GM19324 (cell line): ENCODE measurements around the gene GPC6.

Source experiments
- ATAC-seq: cut with Tn5 transposase; IDR thresholded peaks from one replicate; pipeline ENCODE4 v1.9.1; 2021; ENCODE audit warnings: mild to moderate bottlenecking, moderate library complexity; ENCODE audit not compliant: unreplicated experiment, low FRiP score

Gene GPC6

DNA sequence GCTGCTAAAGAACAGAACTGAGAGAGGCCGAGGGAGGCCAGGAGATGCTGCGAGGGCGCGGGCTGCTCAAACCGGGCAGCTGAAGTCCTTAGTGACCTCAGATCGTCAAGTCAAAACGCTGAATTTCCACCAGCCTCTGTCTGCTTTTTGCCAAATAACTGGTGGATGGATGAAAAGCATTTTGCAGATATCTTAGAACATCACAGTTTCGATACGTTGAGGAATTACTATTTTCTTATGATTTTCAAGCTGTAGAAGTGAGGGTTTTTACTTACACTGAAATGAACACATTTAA lies 2.0 kb downstream of the GPC6 start:
- no peak for ATAC-seq

DNA sequence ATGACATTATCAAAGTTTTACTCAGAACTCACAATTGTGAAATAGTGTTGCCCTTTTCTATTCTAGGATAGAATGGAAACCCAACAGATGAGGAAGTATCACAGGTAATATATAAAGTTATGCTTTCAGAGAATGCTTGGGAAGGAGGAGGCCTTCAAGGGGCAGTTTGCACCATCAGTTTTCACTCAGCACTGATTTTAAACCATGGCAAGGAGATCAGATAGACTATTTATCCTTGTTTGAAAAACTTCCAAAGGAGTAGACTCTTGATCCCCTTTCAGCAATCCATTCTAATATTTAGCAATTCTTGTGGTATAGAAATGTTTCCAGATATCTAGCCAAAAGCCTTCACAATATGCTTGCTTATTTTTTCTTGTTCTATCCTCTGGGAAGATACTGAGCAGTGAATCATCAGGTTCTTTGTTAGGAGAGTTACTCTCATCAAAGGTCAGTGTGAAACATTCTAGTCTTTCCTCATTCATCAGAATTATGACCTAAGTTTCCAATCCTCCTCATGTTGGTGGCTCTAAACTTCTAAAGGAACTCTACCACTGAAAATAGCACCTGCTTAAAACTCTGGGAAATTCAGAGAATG lies 3.8 kb downstream of the GPC6 start:
- ATAC-seq, result no peak

DNA sequence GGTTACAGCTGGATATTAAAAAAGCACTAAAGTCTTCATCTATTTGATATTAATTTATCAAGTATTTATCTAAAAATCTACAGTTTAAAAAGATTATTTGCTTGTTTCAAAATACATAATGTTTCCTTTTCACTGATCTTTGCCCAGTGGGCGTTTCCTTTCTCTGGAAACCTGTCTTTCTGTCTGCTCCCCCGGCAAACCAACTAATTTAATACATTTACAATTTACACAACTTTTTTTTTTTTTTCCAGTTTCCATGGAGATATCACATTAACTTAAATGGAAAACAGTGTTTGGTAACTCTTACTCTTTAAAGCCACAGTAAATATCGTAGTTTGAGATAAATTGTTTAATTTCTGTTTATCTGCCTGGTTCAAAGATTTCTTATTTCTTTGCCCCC lies 5.3 kb downstream of the GPC6 start:
- ATAC-seq, result no peak

DNA sequence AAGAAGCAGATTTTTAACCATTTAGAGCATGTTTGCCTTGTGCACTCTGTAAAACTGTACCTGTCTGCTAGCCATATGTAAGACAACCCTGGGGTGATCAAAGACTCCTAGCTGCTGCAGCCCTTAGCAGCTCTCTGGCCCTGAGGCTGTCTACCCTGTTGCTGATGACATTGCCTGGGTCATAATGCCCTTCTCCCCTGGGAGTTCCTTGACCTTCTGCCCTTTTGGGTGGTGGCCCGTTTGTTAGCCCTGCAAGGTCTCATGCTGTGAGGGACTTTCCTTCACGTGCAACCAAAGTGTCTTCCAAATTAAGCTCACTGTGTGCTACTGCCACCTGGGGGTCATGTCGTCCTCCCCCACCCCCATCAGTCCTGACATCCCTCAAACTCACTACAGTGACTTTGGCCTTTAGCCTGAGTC lies 7.4 kb downstream of the GPC6 start:
- ATAC-seq, result no peak

DNA sequence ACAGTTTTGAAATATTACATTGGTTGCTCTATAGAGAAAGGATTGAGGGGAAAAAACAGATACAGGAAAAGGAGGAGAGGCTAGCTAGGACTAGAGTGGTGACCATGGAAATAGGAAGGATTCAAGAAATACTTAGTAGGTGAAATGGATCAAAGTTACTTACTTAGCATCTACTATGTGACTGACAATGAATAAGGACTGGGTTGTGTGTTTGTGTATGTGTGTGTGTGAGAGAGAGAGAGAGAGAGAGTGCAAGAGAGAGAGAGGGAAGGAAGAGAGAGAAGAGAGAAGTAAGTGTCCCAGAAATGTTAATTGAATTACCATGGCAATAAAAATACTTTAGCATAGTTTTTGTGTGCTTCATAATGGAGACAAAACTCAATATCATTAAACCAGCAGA lies 7.9 kb downstream of the GPC6 start:
- ATAC-seq, result no peak

DNA sequence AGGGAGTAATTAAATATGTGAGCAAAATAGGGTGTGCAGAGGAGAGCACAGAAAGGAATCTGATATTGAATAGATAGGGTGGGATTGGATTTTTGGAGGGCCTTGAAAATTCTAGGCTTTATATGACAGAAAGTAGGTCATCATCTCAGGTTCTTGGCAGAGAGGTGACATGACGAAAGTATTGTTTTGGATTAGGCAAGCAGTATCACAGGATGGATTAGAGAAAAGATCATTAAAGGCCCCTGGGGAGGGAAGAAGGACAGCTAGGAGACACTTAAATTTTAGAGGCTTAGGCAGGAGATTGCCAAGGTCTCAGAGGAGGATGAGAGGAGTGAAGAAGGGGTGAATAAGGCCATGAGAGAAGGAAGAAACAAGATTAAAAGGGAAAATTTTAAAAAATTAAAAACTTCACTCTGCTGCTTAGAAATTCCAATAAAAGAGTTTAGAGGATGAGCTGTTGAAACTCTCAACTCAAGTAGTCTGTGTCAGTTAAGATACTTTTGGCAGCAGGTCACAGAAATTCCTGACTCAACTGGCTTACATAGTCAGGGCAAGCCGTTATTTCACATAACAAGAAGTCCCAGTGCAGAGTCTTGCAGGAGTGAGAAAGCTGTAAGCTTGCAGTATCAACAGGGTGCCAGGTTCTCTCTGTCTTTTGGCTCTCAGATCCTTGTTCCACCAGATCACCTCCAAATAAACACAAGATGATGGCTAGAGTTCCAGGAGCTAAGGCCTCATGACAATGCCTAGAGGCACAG lies 8.8 kb downstream of the GPC6 start:
- no peak for ATAC-seq

DNA sequence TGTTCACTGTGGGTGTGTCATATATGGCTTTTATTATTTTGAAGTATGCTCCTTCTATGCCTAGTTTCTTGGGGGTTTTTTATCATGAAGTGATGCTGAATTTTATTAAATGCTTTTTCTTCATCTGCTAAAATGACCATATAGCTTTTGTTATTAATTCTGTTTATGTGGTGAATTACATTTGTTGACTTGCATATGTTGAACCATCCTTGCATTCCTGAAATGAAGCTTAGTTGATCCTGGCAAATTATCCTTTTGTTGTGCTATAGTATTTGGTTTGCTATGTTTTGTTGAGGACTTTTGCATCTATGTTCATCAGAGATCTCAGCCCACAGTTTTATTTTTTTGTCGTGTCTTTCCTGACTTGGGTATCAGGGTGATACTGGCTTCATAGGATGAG lies 12.1 kb downstream of the GPC6 start:
- ATAC-seq, result no peak

DNA sequence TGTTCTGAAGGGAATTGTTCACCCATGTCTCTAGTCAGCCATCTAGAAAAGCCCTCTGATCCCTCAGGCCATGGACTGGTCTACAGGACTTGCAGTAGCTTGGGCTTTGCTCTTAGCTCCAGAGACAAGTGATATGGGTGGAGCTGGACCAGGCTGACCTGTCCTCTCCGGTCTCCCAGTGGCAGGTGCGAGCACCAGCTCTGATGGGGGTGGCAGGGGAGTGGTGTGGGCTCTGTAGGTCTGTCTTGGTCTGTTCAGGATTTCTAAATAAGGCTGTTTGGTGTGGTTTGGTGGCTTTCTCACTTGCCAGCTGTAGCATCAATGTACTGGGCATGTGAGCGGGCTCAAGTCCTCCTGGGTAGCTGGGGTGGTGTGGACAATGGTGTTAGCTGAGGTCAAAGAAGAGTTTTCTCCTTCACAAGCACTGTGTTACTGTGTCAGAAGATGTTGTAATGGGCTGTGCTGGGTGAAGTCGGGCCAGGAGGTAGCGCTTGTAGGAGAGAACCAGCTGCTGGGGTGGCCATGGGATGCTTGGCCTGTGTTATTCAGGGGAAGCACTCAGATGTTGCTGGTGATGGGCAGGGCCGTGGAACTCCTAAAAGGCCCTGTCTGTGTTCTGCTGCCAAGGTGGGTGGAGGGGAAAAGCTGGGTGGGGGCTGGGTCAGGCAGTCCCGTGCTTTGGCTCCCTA lies 16.9 kb downstream of the GPC6 start:
- no peak for ATAC-seq

DNA sequence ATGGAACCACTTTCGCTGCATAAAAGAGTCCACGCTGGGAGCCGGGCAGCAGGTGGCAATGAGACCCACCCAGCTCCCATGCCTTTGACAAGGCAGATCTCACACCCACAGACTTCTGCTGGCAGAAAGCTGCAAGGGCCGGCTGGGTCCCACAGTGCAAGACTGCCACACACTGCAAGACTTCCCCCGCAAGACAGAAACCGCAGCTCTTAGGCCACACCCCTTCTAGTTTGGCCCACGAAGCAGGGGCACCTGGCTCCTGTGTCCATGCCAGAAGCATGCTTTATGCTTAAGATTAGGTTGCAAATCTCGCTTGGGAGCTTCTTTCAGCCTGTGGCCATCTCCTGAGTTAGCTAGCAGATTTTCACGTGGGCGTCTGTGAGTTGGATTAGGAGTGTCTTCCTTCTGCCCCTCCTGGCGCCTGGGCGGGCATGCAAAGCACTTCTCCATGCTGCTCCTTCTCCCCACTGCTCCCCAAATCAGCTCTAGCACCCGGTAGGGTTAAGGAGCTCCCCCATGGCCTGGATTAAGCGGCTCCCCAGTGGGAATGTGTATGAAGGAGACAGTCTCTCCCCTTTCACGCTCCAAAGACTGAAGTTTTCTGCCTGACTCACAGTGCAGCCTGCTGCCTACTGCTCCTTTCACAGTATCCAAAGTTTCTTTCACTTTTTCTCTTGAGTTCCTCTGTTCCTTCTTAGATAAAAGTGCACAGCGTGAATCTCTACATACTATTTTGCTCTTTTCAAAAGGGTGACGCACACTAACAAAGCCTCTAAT lies 17.7 kb downstream of the GPC6 start:
- no peak for ATAC-seq

DNA sequence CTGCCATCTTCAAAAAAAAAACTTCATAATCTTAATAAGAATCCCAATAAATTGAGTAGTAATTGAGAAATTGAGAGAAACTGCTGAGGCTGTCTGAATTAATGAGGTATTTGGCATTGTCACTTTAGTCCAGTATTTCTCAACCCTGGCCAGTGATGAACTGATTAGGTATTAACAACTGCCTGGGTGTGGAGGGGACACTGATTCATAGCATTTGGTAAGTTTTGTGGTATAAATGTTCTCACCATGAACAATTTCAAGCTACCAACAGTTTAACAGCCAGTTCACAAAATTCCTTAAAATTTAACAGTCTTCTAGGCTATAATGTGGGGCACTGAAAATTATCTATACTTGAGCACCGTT lies 18.3 kb downstream of the GPC6 start:
- no peak for ATAC-seq

DNA sequence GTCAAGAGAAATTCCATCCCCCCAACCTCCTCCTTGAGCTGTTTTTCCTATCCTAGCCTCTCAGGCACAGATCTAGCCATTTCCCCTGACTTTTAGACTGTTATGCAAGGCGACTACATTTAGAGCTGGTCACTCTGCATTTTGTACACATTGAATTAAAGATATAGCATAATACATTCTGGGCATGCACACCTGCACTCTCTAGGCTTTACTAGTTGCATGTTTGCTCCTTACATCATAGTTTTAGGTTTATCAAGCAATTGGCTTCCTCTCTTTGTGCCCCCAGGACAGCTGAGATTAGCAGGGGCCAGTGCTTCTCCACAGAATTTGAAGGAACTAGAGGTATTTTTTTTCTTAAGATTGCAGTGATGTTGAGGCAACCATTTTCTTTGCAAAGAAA lies 19.5 kb downstream of the GPC6 start:
- ATAC-seq, result no peak

DNA sequence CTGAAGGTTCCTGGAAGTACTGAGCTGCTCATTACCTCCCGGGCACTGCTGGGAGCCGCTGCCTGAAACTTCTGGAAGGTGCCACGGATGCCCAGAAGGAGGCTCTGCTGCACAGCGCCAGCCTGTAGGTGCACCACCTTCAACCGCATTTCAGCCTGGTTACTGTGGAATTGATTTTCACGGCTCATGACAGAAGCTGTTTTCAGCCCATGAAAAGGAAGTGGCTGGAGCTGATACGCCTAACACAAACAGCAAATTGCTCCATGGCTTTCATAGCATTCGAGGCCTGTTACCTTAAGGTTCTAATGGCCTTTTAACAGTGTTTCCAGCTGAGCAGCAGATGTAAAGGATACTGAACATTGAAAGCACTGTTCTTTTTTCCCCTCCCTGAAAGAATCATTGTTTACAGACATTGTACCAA lies 22.0 kb downstream of the GPC6 start:
- ATAC-seq, result no peak

DNA sequence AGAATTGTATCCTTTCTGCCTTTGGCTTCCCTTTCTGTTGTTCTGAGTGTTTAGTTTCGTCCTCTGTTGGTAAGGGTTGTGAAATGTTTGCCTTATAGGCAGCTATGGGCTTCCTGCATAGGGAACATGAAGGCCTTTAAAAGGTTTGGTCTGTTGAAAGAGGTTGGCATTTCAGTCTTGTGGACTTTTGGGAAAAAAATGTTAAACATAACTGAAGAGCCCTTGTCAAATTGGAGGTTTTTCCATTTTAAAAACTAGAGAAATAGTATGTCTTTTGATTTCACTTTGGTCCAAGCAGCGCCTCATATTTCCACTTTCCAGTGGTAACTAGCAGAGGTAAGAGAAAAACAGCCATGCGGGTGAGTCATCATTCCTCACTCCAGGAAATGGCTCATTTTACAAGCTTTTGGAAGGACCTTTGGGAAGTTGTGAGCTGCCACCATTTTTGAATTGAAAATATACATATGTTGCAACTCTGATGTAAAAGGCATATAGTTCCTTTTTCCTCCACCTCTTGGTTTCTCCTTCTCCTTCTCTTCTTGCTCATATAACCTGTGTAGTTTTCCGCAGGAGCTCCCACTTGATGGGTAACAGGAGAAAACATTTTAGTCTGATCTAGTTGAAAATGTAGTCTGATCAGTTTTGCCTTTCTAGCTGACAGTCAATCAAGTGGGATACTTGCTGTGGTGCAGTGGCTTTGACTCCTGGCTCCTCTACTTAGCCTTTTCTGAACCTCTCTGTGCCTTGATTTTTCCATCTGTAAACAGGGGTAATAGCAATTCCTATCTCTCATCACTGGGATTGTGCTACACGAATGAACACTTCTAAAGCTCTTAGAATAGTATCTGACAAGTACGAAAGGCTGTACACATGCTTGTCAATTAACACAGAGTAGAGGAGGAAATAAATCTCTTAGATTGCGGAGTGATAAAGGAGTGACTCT lies 23.0 kb downstream of the GPC6 start:
- ATAC-seq, result no peak

DNA sequence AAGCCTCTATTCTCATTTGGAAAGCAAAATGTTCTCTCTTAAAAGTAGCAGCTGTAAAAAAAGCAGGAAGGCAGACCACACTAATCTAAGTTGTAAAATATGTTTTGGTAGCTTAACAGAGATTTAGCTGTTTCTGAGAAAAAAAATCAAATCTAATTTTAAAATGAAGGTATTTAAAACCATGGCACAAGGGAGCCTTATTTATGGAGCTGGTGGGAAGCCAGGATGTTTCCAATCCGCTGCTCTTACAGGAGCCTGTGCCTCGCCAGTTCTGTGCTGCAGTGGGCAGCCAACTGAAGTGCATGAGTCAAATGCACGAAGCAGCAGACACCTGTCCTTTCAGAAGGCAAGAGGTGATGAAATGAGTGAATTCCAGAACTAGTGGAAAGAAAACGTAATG lies 28.2 kb downstream of the GPC6 start:
- ATAC-seq, result no peak

DNA sequence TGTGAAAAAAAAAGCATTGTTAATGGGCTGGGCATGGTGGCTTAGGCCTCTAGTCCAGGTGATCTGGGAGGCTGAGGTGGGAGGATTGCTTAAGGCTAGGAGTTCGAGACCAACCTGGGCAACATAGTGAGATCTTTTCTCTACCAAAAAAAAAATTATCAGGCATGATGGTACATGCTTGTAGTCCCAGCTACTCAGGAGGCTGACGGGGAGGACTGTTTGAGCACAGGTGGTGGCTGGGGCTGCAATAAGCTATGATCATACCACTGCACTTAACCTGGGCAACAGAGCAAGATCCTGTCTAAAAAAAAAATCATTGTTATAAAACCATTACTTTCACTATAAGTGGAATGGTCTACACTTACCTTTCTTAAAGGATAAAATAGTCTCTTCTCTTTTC lies 30.4 kb downstream of the GPC6 start:
- no peak for ATAC-seq

DNA sequence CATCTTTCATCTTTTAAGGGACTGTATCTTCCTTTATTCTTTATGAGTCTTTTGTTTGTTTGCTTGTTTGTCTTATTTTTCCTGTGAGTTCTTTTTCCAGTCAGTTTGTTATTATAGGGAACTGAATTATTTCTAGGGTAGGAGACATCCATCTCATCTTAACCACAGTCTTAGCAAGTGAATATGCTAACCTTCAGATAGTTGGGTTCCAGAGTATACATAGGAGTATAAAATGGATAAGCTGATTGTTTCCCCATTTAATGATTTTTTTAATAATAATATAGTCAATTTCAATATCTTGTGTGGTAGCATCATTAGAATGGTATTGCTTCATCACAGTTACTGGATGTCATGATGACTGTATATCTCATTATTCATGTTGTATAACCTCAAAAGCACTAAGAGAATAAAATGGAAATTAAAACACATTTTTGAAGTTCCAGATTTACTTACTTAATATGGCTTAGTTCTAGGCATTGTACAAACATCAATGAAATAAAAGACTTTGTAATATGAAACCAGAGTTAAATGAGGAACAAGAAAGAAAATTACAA lies 33.0 kb downstream of the GPC6 start:
- no peak for ATAC-seq

DNA sequence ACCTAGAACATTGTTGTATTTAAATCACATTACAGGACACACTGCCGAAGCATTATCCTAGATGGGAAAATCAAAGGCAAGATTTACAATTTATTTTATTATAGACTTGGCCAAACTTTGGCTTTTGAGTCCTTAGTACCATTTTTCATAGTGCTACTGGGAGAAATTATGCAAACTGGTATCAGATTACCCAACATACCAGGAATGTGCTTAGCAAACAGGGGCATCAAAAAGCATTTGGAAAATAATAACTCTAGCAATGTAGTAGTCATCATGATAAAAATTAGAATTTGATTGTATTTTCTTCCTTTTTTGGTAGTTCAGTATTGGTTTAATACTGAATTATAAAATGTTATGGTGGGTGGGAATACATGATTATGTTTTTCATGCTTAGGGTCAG lies 34.0 kb downstream of the GPC6 start:
- ATAC-seq, result no peak

DNA sequence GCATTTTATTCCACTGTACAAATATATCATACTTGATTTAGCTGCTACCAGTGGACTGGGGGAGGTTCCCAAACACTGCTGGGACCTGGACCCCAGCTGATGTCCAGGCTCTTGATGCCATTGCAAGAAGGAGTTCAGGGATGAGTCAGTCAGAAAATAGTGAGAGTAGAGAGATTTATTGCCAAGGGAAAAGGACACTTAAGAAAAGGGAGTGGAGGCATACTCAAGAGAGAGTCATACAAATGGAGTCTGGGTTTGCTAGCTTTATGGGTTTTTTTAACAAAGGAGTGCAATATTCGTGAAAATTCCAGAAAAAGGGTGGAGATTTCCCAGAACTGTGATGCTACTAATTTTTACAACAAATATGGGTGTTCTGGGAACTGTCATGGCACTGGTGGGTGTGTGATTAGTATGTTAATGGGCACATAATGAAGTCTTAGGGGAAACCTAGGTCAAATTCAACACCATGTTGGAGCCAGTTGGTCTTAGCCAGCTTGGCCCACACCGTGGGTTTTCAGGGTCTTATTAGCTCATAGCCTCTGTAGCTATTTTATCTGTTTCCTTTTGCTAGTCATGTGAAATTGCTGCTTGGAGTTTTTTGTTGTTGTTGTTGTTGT lies 36.2 kb downstream of the GPC6 start:
- ATAC-seq, result no peak

DNA sequence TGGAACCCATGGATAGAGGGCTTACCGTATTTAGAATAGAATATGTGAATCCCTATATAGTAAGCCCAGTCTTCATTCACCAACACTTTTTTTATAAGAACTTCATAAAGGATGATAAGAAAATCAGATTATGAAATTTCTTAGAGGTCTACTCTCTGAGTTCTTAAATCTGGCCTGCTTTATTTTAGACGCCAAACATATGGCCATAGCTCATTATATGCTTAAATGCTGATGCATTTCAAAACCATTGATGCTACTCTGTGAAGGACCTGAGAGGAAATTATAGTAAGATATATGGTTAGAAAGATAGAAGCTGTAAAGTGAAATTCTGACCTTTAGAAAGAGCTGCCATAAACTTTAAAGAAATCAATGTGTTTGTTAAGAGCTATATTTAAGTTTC lies 38.3 kb downstream of the GPC6 start:
- no peak for ATAC-seq

DNA sequence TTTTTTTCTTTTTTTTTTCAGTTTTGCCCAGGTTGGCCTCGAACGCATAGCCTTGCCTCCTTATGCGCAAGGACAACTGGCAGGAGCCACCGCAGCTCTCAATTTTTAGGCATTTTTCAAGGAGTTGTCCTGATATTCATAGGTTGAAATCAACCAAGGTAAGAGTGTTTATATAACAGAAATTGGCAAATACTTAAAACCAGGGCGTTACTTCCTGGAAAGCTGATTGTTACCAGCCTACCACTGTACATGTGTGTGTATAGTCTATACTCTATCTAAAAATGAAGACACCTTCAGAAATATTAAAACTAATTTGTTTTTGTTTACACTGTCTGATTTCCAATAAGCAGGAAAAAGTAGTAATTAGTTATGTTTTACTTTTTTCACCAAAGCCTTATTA lies 39.2 kb downstream of the GPC6 start:
- no peak for ATAC-seq
